HCT116 (cell line): ENCODE measurements around the gene MYL4. TPM values are rescaled to one million over a fixed set of nuclear protein-coding genes. Genes with fewer than 3 reads are reported as not detected.

Source experiments
- ATAC-seq: fragments of 200-7000 bp; cut with Tn5 transposase; 2 replicates; pipeline ENCODE4 v1.9.1; 2020; ENCODE audit warnings: mild to moderate bottlenecking, moderate library complexity
- BruUV-seq: library from RNA; stranded (reverse); fragments of 400-500 nt; replicated peaks from 2 replicates; lab custom pipeline; 2021; lab: Mats Ljungman, UMichigan
- CTCF ChIA-PET: fragments of 300-600 bp; sonication (Branson Sonifier 250); formaldehyde crosslinking; loops from one replicate; lab custom pipeline; 2021; ENCODE audit warnings: antibody characterized with exemption; lab: Charles Lee
- POLR2A ChIA-PET: fragments of 300-600, 350-600 bp; sonication (Branson Sonifier 250); formaldehyde crosslinking; loops from one replicate; lab custom pipeline; 2021; ENCODE audit warnings: antibody characterized with exemption; lab: Charles Lee
- RAD21 ChIA-PET, 2 experiments: fragments of 300-600 bp; sonication (Branson Sonifier 250); formaldehyde crosslinking; loops; one replicate each; lab custom pipeline; 2023; ENCODE audit warnings: low total read pairs in 2 of 2; ENCODE audit not compliant: uncharacterized antibody in 2 of 2, unreplicated experiment in 2 of 2, low non-redundant PET in 1 of 2; lab: Charles Lee
- DNase-seq: peaks from one replicate; pipeline ENCODE4 v3.0.0-alpha.2; 2010; ENCODE audit warnings: low read depth, low spot score
- H2AFZ ChIP-seq: fragments of 200-600 bp; shearing (Covaris generic), sonication (generic); 2 replicates; pipeline ENCODE4 v1.6.1; 2017; ENCODE audit warnings: low read depth, mixed run types, mixed read lengths, antibody characterized with exemption, low read length; ENCODE audit not compliant: poor library complexity, severe bottlenecking
- H3K27ac ChIP-seq: 2 replicates; pipeline ENCODE4 v1.5.1; 2012; ENCODE audit warnings: low read depth, low read length
- H3K27me3 ChIP-seq: fragments of 200-600 bp; sonication (generic); 2 replicates; pipeline ENCODE4 v1.6.1; 2016; ENCODE audit warnings: mixed run types, low read length, mixed read lengths; ENCODE audit not compliant: insufficient read depth
- H3K36me3 ChIP-seq, 2 experiments: fragments of 200-500 bp in 1 of 2; fragments of 200-600 bp in 1 of 2; sonication (Bioruptor generic) in 1 of 2; sonication (generic) in 1 of 2; 2 replicates each; pipeline versions ENCODE4 v1.5.1 to v1.6.1; 2014 to 2016; ENCODE audit warnings: low read length in 2 of 2, inconsistent platforms in 1 of 2, mixed read lengths in 1 of 2, mixed run types in 1 of 2; ENCODE audit not compliant: insufficient read depth in 2 of 2, control insufficient read depth in 1 of 2
- H3K4me1 ChIP-seq, 2 experiments: fragments of 200-600 bp in 1 of 2; sonication (generic) in 1 of 2; 2 replicates each; pipeline versions ENCODE4 v1.5.1 to v1.6.1; 2012 to 2017; ENCODE audit warnings: low read length in 2 of 2, inconsistent platforms in 1 of 2, mild to moderate bottlenecking in 1 of 2, mixed read lengths in 1 of 2, mixed run types in 1 of 2, moderate library complexity in 1 of 2; ENCODE audit not compliant: insufficient read depth in 2 of 2, control insufficient read depth in 1 of 2
- H3K4me2 ChIP-seq: fragments of 200-600 bp; sonication (generic); 2 replicates; pipeline ENCODE4 v1.6.1; 2017; ENCODE audit warnings: mixed run types, low read length, mixed read lengths
- H3K4me3 ChIP-seq, 2 experiments: fragments of 200-600 bp in 1 of 2; sonication (generic) in 1 of 2; replicated peaks in 1 of 2; 2 replicates each; pipeline ENCODE4 v1.5.1; 2011 to 2016; ENCODE audit warnings: low read length in 2 of 2, control low read depth in 1 of 2, low read depth in 1 of 2, mild to moderate bottlenecking in 1 of 2, mixed read lengths in 1 of 2, mixed run types in 1 of 2
- H3K79me2 ChIP-seq: fragments of 200-600 bp; sonication (generic); 2 replicates; pipeline ENCODE4 v1.6.1; 2017; ENCODE audit warnings: mild to moderate bottlenecking, mixed run types, low read length, moderate library complexity, mixed read lengths; ENCODE audit not compliant: insufficient read depth
- H3K9ac ChIP-seq: fragments of 200-600 bp; sonication (generic); 2 replicates; pipeline ENCODE4 v1.6.1; 2016; ENCODE audit warnings: low read length, mixed read lengths
- H3K9me2 ChIP-seq: fragments of 200-600 bp; sonication (generic), shearing (Covaris generic); 2 replicates; pipeline ENCODE4 v1.6.1; 2017; ENCODE audit warnings: mixed run types, mild to moderate bottlenecking, moderate library complexity; ENCODE audit not compliant: insufficient read depth
- H3K9me3 ChIP-seq, 2 experiments: fragments of 200-500 bp in 1 of 2; fragments of 200-600 bp in 1 of 2; sonication (Bioruptor generic) in 1 of 2; sonication (generic) in 1 of 2; 2 replicates each; pipeline ENCODE4 v1.6.1; 2014 to 2017; ENCODE audit warnings: low read length in 2 of 2, mixed read lengths in 2 of 2, inconsistent platforms in 1 of 2, low read depth in 1 of 2, mild to moderate bottlenecking in 1 of 2, mixed run types in 1 of 2, moderate library complexity in 1 of 2; ENCODE audit not compliant: control insufficient read depth in 1 of 2, insufficient read depth in 1 of 2
- H4K20me1 ChIP-seq: fragments of 200-600 bp; sonication (generic), shearing (Covaris generic); 2 replicates; pipeline ENCODE4 v1.6.1; 2017; ENCODE audit warnings: mixed run types, mild to moderate bottlenecking, moderate library complexity; ENCODE audit not compliant: insufficient read depth
- CBX3 ChIP-seq: IDR thresholded peaks from 2 replicates; pipeline ENCODE4 v1.6.1; 2012; ENCODE audit warnings: low read depth
- CEBPB ChIP-seq: IDR thresholded peaks from 2 replicates; pipeline ENCODE4 v1.6.1; 2012; ENCODE audit warnings: low read depth
- ELF1 ChIP-seq: IDR thresholded peaks from 2 replicates; pipeline ENCODE4 v1.6.1; 2012; ENCODE audit warnings: low read depth, borderline replicate concordance
- EZH2 ChIP-seq: fragments of 200-600 bp; sonication (generic); IDR thresholded peaks from 2 replicates; pipeline ENCODE4 v1.6.1; 2017; ENCODE audit warnings: antibody characterized with exemption, mixed run types
- EZH2phosphoT487 ChIP-seq: fragments of 200-600 bp; IDR thresholded peaks from 2 replicates; pipeline ENCODE4 v1.6.1; 2018; ENCODE audit warnings: antibody characterized with exemption, borderline replicate concordance
- JUND ChIP-seq: IDR thresholded peaks from 2 replicates; pipeline ENCODE4 v1.6.1; 2012
- MAX ChIP-seq: IDR thresholded peaks from 2 replicates; pipeline ENCODE4 v1.6.1; 2012
- POLR2A ChIP-seq: IDR thresholded peaks from 2 replicates; pipeline ENCODE4 v1.7.0; 2011; ENCODE audit warnings: borderline replicate concordance; ENCODE audit not compliant: insufficient read depth, insufficient read length; ENCODE audit errors: extremely low read depth
- POLR2AphosphoS5 ChIP-seq: IDR thresholded peaks from 2 replicates; pipeline ENCODE4 v1.6.1; 2011; ENCODE audit warnings: mild to moderate bottlenecking, low read depth, low read length, moderate library complexity
- REST ChIP-seq: IDR thresholded peaks from 2 replicates; pipeline ENCODE4 v1.6.1; 2012; ENCODE audit warnings: low read depth
- SP1 ChIP-seq: IDR thresholded peaks from 2 replicates; pipeline ENCODE4 v1.6.1; 2012; ENCODE audit warnings: low read depth
- TCF7L2 ChIP-seq: IDR thresholded peaks from 2 replicates; pipeline ENCODE4 v1.7.0; 2011; ENCODE audit warnings: borderline replicate concordance, inconsistent platforms; ENCODE audit not compliant: insufficient read depth, insufficient read length; ENCODE audit errors: extremely low read depth
- YY1 ChIP-seq: IDR thresholded peaks from 2 replicates; pipeline ENCODE4 v1.6.1; 2011; ENCODE audit warnings: low read length, low read depth, moderate library complexity, mild to moderate bottlenecking; ENCODE audit not compliant: insufficient replicate concordance; ENCODE audit errors: extremely low read depth
- ZFX ChIP-seq: fragments of 450-650 bp; IDR thresholded peaks from 2 replicates; pipeline ENCODE4 v1.6.1; 2017
- intact Hi-C: fragments of 100-400 bp; cut with micrococcal nuclease; formaldehyde crosslinking; loops from 2 replicates; pipeline ENCODE4 v1.10.0; 2022
- total RNA-seq: library from RNA; stranded (reverse); gene quantifications from one replicate; pipeline ENCODE4 v1.2.1, GENCODE V29; 2021; ENCODE audit not compliant: unreplicated experiment

MYL4 gene
- total RNA-seq, 1 experiment from 2014 or later = 0.32 TPM

- Histone ChIP-seq H3K9me2 (no peaks in the 10 kb centered on the region), H3K4me2 (no peak overlapping the region), H3K36me3 (peaks cover 4 to 33% of the 10 kb centered on the region in 2 experiments; a peak in 3 of 4 replicates), H3K9me3 (no peaks in the 10 kb centered on the region), H3K4me3 (no peak overlapping the region), H3K27me3 (no peaks in the 10 kb centered on the region), H3K27ac (no peak overlapping the region), H2AFZ (no peak overlapping the region), H4K20me1 (peaks cover 16% of the 10 kb centered on the region; the same call in 1 of the 2 replicates), H3K79me2 (peaks cover 99% of the 10 kb centered on the region), H3K4me1 (no peaks in the 10 kb centered on the region), H3K9ac (no peak overlapping the region)
- intact Hi-C loops = no loop called here
- ChIA-PET RAD21 (no interaction called here), CTCF (no interaction called here), POLR2A (no interaction called here)
- TF ChIP-seq EZH2 (no peak), ZFX (no peak), POLR2AphosphoS5 (no peak), TCF7L2 (no peak), MAX (no peak), JUND (no peak), POLR2A (no peak), YY1 (no peak), CBX3 (no peak), EZH2phosphoT487 (no peak), ELF1 (no peak), REST (no peak), CEBPB (no peak), SP1 (no peak)
- no TSS peak for BruUV-seq
- ATAC-seq (no peak), DNase-seq (no peak)
Observed at GRCh38 chr17:47176389-47176826, 32.7 kb upstream of the MYL4 start.
